Type B pancreatic cell (in vitro differentiated cells): ENCODE measurements around the gene HLA-DMB. TPM values are rescaled to one million over a fixed set of nuclear protein-coding genes. Genes with fewer than 3 reads are reported as not detected.
A peak's percentile ranks its signal among the peaks of the same experiment; 100 is the strongest.

Source experiments
- DNase-seq: peaks from one replicate; pipeline ENCODE4 v3.0.0; 2021; ENCODE audit warnings: mixed read lengths; ENCODE audit not compliant: unreplicated experiment; ENCODE audit errors: extremely low spot score
- H3K27ac Mint-ChIP-seq: 2 replicates; pipeline ENCODE4 v1.8.0; 2021; ENCODE audit warnings: mild to moderate bottlenecking, mixed read lengths
- H3K27me3 Mint-ChIP-seq: 2 replicates; pipeline ENCODE4 v1.8.0; 2021; ENCODE audit warnings: mixed read lengths
- H3K36me3 Mint-ChIP-seq: 2 replicates; pipeline ENCODE4 v1.8.0; 2021; ENCODE audit warnings: mixed read lengths
- H3K4me1 Mint-ChIP-seq: one replicate; pipeline ENCODE4 v1.8.0; 2021; ENCODE audit warnings: mixed read lengths; ENCODE audit not compliant: unreplicated experiment
- H3K4me3 Mint-ChIP-seq: 2 replicates; pipeline ENCODE4 v1.8.0; 2021; ENCODE audit warnings: mild to moderate bottlenecking, mixed read lengths
- H3K9me3 Mint-ChIP-seq: 2 replicates; pipeline ENCODE4 v1.8.0; 2021; ENCODE audit warnings: mixed read lengths
- total RNA-seq: library from RNA; stranded (reverse); gene quantifications from 2 replicates; pipeline ENCODE4 v1.2.1, GENCODE V29; 2021; ENCODE audit warnings: low replicate concordance
- TF ChIP-seq, protein P1 (sequence below): fragments of 200-600 bp; sonication (generic); conservative IDR thresholded peaks from 2 replicates; pipeline ENCODE4 v1.5.0; 2021; ENCODE audit warnings: antibody characterized with exemption, mild to moderate bottlenecking

The HLA-DMB gene
- total RNA-seq, 1 donor from 2014 or later = 0.80 TPM

DNA sequence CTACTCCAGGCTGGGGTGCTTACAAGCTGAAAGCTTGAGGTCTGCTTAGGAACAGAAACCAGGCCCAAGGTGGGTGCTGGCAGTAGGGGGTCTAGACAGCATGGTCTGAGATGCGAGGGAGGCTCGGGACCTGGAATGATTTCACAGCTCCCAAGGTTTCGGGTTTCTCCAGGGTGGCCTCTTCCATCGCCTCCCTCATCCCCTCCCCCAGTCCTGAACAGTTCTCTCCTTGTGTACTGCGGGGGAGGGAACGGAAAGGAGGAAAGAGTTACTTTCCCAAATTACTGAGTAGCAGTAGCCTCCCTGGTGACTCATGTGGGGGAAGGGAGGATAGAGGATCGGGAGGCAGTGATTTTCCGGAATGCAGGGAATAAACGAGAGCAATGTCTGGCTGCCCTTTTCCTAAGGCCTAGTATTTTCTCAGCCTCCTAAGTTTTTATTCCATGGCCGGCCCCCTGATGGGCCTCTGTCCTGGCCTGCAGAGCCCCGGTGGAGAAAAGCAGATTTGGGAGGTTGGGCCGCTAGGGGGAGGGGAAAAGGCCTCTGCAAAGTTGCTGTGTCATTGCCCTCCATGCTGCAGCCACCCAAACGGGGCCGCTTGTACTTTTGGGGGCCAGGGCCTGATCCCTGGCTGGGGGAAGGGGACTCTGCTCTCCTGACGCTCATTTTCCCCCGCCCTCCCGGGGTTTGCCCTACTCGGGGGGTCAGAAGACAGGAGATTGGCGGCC is 29.0 kb upstream of the HLA-DMB start:
- DNase-seq = peak; percentile 83
- peak overlapping the region; percentile 96 for H3K4me3 Mint-ChIP-seq
- peaks cover 18% of the 10 kb centered on the region for H3K4me1 Mint-ChIP-seq
- TF ChIP-seq, protein P1, sequence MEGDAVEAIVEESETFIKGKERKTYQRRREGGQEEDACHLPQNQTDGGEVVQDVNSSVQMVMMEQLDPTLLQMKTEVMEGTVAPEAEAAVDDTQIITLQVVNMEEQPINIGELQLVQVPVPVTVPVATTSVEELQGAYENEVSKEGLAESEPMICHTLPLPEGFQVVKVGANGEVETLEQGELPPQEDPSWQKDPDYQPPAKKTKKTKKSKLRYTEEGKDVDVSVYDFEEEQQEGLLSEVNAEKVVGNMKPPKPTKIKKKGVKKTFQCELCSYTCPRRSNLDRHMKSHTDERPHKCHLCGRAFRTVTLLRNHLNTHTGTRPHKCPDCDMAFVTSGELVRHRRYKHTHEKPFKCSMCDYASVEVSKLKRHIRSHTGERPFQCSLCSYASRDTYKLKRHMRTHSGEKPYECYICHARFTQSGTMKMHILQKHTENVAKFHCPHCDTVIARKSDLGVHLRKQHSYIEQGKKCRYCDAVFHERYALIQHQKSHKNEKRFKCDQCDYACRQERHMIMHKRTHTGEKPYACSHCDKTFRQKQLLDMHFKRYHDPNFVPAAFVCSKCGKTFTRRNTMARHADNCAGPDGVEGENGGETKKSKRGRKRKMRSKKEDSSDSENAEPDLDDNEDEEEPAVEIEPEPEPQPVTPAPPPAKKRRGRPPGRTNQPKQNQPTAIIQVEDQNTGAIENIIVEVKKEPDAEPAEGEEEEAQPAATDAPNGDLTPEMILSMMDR = peak; percentile 62
- H3K27ac Mint-ChIP-seq = peak overlapping the region; percentile 98
- peaks cover 30% of the 10 kb centered on the region for H3K36me3 Mint-ChIP-seq
- H3K9me3 Mint-ChIP-seq = no peaks in the 10 kb centered on the region
- H3K27me3 Mint-ChIP-seq = peaks cover 3% of the 10 kb centered on the region

DNA sequence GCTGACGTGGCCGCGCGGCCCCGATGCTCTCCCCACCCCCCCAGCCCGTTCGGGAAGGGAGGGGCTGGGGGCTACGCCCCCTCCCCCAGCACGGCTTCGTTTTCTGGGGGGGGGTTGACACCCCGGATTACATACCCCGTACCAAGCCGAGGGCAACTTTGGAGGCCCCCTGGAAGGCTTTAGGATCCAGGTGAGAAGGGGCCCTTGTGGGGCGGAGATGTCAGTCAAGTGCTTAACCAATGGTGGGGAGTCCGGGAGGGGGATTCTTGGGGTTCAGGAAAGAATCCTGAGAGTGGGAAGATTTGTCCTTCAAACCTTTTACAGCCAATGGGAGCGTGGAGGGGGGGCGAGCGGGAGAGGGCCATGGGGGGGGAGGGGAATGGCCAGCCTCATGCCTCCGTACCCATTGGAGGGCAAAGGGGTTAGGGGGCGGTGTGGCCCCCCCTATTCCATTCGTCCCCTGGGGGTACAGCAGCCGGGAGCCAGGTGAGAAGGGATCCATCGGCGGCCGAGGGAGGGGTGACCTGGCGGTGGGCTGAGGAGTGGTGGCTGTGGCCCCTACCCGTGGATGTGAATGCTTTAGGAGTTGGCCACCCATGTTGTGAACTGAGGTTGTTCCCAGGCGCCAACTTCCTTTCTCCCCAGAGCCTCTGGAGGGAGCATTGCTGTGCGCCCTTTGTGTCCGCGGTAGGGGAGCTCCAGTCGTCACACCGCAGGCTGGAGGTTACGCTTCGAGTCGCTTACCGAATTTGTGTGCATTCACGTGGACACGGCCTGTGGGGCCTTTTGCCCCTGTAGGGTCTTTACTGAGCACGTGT is 28.2 kb upstream of the HLA-DMB start:
- H3K36me3 Mint-ChIP-seq = peaks cover 23% of the 10 kb centered on the region
- H3K27ac Mint-ChIP-seq = peak overlapping the region; percentile 98
- H3K27me3 Mint-ChIP-seq = peaks cover 3% of the 10 kb centered on the region
- no peaks in the 10 kb centered on the region for H3K9me3 Mint-ChIP-seq
- TF ChIP-seq, protein P1 = peak; percentile 26
- peak overlapping the region; percentile 96 for H3K4me3 Mint-ChIP-seq
- peak; percentile 77 for DNase-seq
- peaks cover 18% of the 10 kb centered on the region for H3K4me1 Mint-ChIP-seq

DNA sequence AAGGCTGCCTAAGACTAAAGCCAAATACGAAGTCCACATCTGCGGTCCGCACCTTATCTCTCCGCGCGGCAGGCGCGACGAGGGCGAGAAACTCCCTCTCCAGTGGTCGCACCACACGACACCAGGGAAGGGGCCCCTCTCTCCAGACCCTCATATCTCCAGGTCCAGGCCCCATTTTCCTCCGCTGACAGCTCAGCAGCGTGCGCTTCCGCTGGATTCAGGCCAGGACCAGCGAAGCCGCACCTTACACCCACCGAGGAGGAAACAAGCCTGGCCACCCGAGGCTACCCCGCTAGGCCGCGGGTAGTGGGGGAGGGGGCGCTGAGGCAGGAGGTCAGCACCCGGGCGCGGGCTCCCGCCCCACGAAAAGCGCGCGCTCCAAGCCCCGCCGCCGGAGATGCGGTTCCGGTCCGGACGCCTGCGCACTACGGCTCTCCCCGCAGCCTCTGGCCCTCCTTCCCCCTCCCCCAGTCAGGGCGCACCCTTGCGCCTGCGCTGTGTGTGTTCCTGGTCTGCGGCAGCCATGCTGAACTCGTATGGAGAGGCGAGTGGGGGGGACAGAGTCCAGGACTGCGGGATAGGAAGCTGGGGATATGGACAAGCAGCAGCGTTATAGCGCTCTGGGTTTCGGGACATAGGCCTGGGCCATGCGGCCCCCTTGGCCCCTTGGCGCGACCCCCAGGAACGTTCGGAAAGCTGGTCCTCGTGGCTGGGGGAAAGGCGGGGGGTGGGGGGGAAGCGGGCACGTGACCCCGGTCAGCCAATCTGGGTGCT is 27.5 kb upstream of the HLA-DMB start, which contains the start of gene BRD2:
TSS of gene BRD2 (plus strand) at position 502 of the 774 bp plus-strand sequence. CDS start 4,305 bp downstream, outside the sequence.
- TF ChIP-seq, protein P1 = no peak
- H3K9me3 Mint-ChIP-seq = no peaks in the 10 kb centered on the region
- peak; percentile 97 for DNase-seq
- peaks cover 3% of the 10 kb centered on the region for H3K27me3 Mint-ChIP-seq
- peaks cover 15% of the 10 kb centered on the region for H3K36me3 Mint-ChIP-seq
- peak within 1 kb of the TSS; percentile 98 for H3K27ac Mint-ChIP-seq
- H3K4me1 Mint-ChIP-seq = peaks cover 18% of the 10 kb centered on the region
- peak within 1 kb of the TSS; percentile 96 for H3K4me3 Mint-ChIP-seq

- Mint-ChIP-seq H3K36me3 (peaks cover 10% of the 10 kb centered on the region), H3K27me3 (peaks cover 3% of the 10 kb centered on the region), H3K27ac (peak overlapping the region; percentile 98), H3K4me1 (peaks cover 18% of the 10 kb centered on the region), H3K9me3 (no peaks in the 10 kb centered on the region), H3K4me3 (peak overlapping the region; percentile 93)
- TF ChIP-seq, protein P1 = peak; percentile 64
- no peak for DNase-seq
Measured at GRCh38 chr6:32967151-32968091, 26.6 kb upstream of the HLA-DMB start.
